ENCODE results near the gene ZNF726.
"Not testable (repeated sequence)": the region's sequence is repeated elsewhere in the genome, so short reads cannot be mapped to it uniquely, and the experiment has no call there.

The ZNF726 gene

DNA sequence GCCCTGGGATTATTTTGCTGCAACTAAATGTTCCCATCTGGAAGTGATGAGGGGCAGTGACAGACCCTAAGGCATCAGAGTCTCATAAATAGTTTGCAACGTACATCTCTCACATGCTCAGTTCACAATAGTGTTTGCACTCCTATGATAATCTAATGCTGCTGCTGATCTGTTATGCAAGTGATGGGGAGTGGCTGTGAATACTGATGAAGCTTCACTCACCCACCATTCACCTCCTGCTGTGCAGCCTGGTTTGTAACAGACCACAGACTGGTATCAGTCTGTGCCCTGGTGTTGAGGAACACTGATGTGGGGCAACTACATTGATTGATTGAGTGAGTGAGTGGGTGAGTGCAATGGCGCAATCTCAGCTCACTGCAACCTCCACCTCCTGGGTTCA, 54.9 kb downstream of the ZNF726 start:
- no peak for DNase-seq (ENCODE audit: low read depth)
- TF ChIP-seq, protein P1, sequence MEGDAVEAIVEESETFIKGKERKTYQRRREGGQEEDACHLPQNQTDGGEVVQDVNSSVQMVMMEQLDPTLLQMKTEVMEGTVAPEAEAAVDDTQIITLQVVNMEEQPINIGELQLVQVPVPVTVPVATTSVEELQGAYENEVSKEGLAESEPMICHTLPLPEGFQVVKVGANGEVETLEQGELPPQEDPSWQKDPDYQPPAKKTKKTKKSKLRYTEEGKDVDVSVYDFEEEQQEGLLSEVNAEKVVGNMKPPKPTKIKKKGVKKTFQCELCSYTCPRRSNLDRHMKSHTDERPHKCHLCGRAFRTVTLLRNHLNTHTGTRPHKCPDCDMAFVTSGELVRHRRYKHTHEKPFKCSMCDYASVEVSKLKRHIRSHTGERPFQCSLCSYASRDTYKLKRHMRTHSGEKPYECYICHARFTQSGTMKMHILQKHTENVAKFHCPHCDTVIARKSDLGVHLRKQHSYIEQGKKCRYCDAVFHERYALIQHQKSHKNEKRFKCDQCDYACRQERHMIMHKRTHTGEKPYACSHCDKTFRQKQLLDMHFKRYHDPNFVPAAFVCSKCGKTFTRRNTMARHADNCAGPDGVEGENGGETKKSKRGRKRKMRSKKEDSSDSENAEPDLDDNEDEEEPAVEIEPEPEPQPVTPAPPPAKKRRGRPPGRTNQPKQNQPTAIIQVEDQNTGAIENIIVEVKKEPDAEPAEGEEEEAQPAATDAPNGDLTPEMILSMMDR (IDR thresholded peaks at IDR 0.05; ENCODE audit: insufficient read depth, low read depth, low read length, missing control alignments), result no peak
- no peak overlapping the region for H3K4me3 ChIP-seq (ENCODE audit: low read depth, low read length)

DNA sequence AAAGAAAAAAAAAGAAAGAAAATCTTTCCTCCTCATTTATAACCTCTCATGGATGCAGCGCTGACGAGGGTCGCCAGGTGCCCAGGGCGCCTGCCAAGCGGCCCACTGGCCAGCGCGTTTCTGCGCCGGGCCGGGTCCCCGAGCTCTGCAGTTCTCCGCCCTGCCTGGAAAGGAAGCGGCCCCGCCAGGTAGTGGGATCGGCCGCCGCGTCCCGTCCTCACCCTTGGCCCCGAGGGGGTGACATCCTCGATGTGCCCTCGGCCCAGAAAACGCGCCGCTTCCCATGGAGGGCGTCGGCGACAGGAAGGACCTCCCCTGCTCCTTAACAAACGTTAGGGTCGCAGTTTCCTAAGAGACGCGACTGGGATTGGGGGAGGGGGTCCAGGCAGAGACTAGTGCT, 56.9 kb downstream of the ZNF726 start:
- DNase-seq (ENCODE audit: low read depth), result no peak
- TF ChIP-seq, protein P1 (IDR thresholded peaks at IDR 0.05; ENCODE audit: insufficient read depth, low read depth, low read length, missing control alignments), result no peak
- no peak overlapping the region for H3K4me3 ChIP-seq (ENCODE audit: low read depth, low read length)

DNA sequence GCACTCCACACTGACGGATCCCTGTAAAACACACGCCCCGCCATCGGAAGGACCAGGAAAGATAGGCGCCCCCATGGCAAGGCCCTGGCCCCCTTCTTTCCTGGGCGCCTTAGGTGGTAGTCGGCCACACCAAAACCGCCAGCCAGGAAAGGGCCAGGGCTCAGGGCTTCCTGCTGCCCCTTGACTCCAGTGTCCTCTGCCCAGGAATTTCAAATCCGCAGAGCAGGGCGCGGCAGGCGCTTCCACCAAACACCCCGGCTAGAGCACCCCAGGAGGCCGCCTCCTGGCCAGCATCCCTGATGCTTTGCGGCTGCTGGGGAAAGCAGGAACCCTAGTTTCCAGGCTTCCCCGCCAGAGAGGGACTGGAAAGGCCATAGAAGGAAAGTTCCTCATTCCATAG, 57.5 kb downstream of the ZNF726 start:
- TF ChIP-seq, protein P1 (IDR thresholded peaks at IDR 0.05; ENCODE audit: insufficient read depth, low read depth, low read length, missing control alignments), result no peak
- no peak for DNase-seq (ENCODE audit: low read depth)
- H3K4me3 ChIP-seq (ENCODE audit: low read depth, low read length), result no peak overlapping the region

DNA sequence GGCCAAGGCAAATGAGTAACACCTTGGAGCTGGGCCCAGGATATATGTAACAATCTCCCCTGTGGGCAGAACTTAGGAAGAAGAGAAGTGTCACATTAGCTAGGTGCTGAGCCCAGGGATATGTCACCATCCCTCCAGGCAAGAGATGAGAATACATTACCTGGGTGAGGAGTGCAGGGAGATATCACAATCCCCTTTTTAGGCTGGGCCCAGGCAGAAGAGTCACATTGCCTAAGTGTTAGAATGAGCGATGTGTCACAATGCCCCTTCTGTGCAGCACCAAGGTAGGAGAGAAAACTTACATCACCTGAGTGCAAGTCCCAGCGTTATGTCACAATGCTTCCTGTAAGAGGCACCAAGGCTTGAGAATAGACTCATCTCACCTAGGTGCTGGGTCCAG, 60.3 kb downstream of the ZNF726 start:
- DNase-seq (ENCODE audit: low read depth), result no peak
- no peak overlapping the region for H3K4me3 ChIP-seq (ENCODE audit: low read depth, low read length)
- TF ChIP-seq, protein P1 (IDR thresholded peaks at IDR 0.05; ENCODE audit: insufficient read depth, low read depth, low read length, missing control alignments), result no peak

DNA sequence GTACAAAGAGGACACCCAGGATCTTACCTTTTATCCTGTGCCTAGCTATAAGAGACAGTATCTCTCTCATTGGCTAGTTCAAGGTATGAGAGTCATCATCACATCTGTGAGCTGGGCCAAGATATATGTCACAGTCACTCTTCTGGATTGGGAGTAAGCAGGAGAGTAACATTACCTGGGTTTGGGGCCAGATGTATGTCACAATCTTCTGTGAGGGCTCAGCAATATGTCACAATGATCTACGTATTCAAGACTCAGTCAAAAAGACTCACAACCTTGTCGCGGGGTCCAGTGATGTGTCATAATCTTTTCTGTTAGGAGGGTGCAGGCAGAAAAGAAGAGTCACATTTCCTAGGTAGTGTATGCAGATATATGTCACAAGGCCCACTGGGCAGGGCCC, 61.9 kb downstream of the ZNF726 start:
- H3K4me3 ChIP-seq (ENCODE audit: low read depth, low read length); DNase-seq (ENCODE audit: low read depth): not testable (repeated sequence)

DNA sequence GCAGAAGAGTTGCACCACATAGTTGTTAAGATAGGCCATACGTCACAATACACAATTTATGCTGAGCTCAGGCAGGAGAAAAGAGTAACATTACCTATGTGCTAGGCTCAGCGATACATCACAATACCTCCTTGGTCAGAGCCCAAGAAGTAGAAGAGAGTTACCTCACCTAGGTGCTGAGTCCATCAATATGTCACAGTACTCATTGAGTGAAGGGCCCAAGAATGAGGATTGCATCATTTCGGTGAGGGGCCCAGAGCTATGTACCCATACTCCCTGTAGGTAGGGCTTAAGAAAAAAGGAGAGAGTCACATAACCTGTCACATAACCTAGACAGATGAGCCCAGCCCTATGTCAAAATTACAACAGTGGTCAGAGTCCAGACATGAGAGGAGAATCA, 62.6 kb downstream of the ZNF726 start:
- not testable (repeated sequence) for DNase-seq (ENCODE audit: low read depth); H3K4me3 ChIP-seq (ENCODE audit: low read depth, low read length)

DNA sequence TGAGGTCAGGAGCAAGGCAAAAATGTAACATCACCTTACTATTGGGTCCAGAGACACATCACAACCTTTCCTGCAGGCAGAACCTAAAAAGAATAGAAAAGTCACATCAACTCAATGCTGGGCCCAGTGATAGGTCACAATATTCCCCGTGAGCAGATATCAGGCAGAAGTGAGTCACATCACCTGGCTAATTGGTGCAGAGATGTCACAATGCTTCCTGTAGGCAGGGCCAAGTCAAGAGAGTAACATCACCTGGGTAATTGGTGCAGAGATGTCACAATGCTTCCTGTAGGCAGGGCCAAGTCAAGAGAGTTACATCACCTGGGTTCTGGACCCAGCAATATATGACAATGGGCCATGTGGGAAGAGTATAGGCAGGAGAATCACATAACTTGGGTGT, 63.4 kb downstream of the ZNF726 start:
- no peak for DNase-seq (ENCODE audit: low read depth)
- TF ChIP-seq, protein P1 (IDR thresholded peaks at IDR 0.05; ENCODE audit: insufficient read depth, low read depth, low read length, missing control alignments), result no peak

DNA sequence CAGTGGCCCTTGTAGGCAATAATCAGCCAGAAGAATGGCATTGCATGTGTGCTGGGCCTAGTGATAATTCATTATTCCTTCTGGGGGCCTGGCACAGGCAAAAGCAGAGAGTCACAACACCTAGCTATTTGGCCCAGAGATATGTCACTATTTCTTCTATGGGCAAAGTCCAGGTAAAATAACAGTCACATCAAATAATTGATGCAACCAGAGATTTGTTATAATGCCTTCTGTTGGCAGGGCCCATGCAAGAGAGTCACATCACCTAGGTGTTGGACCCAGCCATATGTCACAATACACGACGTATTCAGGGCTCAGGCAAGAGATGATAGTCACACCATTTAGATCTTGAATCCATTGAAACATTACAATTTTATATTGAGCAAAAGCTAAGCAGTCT, 66.1 kb downstream of the ZNF726 start:
- no peak overlapping the region for H3K4me3 ChIP-seq (ENCODE audit: low read depth, low read length)
- no peak for DNase-seq (ENCODE audit: low read depth)
- TF ChIP-seq, protein P1 (IDR thresholded peaks at IDR 0.05; ENCODE audit: insufficient read depth, low read depth, low read length, missing control alignments), result no peak

More for the DNA sequence above, 63.4 kb downstream of the ZNF726 start:
- H3K4me3 ChIP-seq (ENCODE audit: low read depth, low read length), result no peak overlapping the region
